Fibroblast of peridontal ligament (primary cell): ENCODE results near the gene EFL1.

Experiments
- DNase-seq: peaks from one replicate; pipeline ENCODE4 v3.0.0-alpha.2; 2010; ENCODE audit errors: extremely low read depth

The EFL1 gene

GRCh38 chr15:82124331-82125263 is 137.9 kb downstream of the EFL1 start:
- DNase-seq = no peak

GRCh38 chr15:82122746-82123400 is 139.7 kb downstream of the EFL1 start:
- DNase-seq = peak; percentile 99

GRCh38 chr15:82118040-82118439 is 144.5 kb downstream of the EFL1 start:
- no peak for DNase-seq

GRCh38 chr15:82117296-82117695 is 145.2 kb downstream of the EFL1 start:
- DNase-seq = no peak

- no peak for DNase-seq
Measured at GRCh38 chr15:82114660-82115059, 147.9 kb downstream of the EFL1 start.

DNA sequence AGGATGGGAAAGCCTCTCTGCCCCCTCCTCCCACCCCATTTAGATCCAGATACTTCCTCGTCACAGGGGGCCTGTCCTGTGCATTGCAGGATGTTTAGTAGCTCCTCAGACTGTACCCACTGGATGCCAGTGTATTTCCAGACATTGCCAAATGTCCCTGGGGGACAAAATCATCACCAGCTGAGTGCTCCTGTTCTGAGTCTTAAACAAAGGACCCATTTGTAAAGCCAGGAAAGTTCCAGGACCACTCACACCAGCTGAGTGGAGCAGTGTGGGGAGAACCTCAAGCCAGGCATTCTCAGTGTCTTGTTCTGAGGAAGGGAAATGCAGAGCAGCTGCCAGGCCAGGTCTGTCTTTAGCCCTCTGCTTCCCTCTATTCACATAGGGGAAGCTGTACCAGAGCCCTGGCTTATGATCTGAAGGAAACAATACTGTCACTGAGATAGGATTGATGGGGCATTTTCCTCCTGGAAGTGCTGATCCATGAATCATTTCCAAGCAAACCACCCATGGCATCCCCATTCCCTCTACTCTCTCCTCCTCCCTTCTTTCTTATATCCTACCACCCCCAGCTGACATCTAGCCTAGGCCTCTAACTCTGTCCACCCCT is 149.3 kb downstream of the EFL1 start:
- DNase-seq = no peak

DNA sequence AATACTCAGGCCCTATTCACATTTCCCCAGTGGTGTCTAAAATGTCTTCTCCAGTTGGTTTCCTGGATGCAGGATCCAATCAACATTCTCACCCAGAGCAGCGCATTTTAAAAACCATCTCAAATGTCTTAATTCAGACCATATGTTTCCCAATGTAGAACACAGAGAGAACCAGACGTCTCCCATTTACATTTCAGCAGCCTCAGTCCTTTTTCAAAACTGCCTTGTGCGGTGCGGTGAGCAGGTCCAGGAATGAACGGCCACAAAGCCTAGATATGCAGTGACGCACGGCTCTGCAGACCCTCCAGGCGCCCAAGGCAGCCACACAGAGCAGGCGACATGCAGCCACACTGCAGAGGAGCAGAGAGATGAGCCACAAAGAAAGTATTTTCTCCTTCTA is 150.6 kb downstream of the EFL1 start:
- DNase-seq = peak; percentile 92

- no peak for DNase-seq
Measured at GRCh38 chr15:82110144-82110543, 152.4 kb downstream of the EFL1 start.

- DNase-seq = peak; percentile 50
Measured at GRCh38 chr15:82108489-82109078, 153.9 kb downstream of the EFL1 start.

DNA sequence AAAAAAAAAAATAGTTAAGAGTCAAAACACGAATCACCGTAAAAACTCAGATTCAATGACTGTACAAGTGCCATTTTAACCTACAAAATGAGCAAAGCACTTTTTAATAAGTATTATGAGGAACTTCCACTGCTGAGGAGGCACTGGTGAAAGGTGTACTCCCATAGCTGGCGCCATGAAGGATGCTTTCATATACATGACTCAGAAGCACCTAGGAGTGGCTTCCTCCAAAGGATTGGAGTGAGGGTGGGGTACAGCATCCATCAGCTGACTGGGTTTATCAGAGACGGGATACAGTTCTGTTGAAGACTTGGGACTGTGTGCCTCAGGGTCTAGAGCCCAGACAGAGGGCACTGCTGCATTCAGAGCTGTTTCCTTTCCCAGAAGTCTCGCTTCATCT is 155.9 kb downstream of the EFL1 start:
- no peak for DNase-seq

GRCh38 chr15:82105451-82106215 is 156.9 kb downstream of the EFL1 start:
- DNase-seq = peak; percentile 43

DNA sequence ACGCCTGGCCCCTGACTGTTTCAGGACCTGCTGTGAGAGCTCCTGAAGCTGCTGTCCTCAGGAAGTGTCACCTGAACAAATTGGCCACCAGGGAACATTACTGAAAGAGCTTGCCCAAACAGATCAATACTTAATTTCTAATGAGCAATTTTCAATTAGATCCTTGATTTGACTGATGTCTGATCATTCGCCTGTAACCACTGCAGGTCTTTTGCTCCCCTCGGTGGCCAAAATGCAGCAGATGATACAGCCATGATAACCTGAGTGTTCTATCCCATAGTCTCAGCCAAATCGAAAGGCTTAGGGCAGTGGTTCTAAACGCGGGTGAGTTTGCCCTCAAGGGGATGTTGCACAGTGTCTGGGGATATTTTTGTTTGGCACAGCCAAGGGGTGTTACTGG is 159.1 kb downstream of the EFL1 start:
- DNase-seq = no peak

DNA sequence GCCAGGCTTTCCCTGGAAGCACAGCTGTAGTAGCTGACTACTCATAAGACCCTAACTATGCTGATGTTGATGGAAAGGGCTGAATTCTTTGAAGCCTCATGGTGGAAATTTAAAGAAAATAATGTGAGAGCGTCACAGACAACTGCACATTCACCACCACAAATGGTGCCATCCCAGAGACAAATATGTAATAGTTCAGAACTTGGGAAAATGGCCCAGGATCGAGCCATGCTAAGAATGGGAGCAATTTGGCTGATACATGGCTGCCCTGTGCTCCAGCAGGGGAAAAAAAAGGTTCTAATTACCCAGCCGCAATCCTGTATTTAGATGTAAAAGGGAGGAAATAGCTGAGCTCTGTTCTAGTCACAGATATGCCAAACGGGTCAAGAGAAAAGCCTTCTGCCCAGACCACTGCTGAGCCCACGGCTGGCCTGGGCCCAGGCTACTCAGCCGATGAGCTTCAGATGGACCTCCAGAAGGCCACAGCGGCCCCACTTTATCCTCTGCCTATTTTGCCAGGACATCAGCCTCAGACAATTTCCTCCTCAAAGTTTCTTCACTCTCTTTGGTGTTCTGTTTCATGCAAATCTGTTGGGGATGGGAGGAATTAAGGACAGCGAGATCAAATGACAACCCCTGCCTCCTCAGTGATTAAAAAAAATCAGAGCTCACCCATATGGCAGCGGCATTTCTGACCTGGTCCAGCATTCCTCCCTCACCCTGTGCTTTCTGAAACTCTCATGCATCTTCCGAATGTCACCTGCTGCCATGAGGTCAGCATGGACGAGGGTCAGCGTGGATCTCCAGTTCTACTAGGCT is 162.2 kb downstream of the EFL1 start:
- DNase-seq = peak; percentile 73

- no peak for DNase-seq
Measured at GRCh38 chr15:82098674-82099073, 163.9 kb downstream of the EFL1 start.

DNA sequence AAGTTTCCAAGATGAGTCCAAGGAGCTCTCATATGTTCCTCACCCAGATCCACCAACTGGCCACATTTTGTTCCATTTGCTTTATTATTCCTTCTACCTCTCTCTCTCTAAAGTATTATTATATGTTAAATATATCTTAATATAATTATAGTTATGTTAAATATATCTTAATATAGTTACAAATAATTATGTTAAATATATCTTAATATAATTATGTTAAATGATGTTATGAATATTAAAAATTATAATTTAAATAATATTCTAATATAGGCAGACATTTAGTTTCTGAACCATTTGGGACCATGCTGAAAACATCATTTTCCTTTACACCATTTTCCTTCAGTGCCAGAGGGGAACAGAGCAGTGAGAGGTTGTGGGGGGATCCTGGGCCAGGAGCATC is 166.7 kb downstream of the EFL1 start:
- DNase-seq = no peak

- peak; percentile 92 for DNase-seq
Measured at GRCh38 chr15:82093774-82094211, 168.7 kb downstream of the EFL1 start.

GRCh38 chr15:82093325-82093724 is 169.2 kb downstream of the EFL1 start:
- no peak for DNase-seq

DNA sequence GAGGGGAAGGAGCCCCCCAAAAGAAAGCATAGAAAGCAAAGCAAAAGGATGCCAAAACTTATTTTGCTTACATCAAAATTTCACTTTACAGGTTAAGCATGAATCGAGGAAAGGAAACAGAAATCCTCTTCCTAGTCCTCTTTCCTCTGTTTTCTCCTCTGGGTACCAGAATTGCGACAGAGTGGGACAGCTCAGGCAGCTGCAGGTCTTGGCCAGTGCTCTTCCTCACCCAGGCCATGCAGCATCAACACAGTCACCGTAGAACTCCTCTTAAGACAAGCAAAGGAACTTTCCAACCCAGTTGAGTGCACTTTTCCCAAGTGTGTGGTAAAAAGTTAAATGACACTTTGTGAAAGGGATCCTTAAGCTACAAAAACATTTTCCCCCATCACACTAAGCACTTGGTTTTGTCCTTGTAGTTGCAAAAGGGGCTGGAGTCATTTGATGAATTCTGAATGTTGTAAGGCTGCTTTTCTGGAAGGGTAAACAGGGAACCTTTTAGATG is 170.8 kb downstream of the EFL1 start:
- DNase-seq = no peak

DNA sequence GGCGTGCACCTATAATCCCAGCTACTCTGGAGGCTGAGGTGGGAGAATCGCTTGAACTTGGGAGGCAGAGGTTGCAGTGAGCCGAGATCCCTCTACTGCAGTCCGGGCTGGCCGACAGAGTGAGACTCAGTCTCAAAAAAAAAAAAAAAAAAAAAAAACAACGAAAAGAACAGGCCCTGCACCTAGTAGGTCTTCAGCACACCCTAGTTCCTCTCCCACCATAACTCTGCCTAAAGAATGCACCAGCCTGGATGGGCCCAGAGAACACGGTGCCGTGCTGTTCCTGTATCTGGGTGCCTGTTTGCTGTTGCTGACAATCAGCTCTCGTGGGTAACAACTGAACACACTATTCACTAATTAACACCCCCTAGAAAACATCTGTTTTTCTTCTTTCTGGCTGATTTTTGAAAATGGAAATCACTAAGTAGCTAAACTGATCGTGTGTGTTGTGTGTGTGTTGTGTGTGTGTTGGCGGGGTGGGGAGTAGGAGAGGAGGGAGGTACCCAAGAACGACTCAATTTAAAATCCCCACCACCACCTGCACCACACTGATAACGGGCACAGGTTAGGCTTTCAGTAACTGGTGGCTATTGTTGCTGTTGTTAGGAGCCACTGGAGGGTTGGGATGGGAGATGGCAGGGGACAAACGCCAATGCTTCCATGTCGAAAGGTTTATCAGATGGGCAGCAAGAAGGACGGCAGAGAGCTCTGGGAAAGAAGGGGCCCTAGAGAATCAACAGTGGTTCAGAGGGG is 176.1 kb downstream of the EFL1 start:
- no peak for DNase-seq
